GM10266 (cell line): ENCODE results near the gene ITIH6.

Source experiments
- DNase-seq: peaks from one replicate; pipeline ENCODE4 v3.0.0; 2012; ENCODE audit errors: extremely low spot score
- TF ChIP-seq, protein P1 (sequence below): IDR thresholded peaks from 2 replicates; pipeline ENCODE4 v1.5.1; 2012; ENCODE audit warnings: mild to moderate bottlenecking, low read depth; ENCODE audit not compliant: control insufficient read depth, insufficient read depth; ENCODE audit errors: missing control alignments

ITIH6 gene

GRCh38 chrX:54708404-54708803 lies 89.7 kb downstream of the ITIH6 start:
- no peak for DNase-seq
- TF ChIP-seq, protein P1, sequence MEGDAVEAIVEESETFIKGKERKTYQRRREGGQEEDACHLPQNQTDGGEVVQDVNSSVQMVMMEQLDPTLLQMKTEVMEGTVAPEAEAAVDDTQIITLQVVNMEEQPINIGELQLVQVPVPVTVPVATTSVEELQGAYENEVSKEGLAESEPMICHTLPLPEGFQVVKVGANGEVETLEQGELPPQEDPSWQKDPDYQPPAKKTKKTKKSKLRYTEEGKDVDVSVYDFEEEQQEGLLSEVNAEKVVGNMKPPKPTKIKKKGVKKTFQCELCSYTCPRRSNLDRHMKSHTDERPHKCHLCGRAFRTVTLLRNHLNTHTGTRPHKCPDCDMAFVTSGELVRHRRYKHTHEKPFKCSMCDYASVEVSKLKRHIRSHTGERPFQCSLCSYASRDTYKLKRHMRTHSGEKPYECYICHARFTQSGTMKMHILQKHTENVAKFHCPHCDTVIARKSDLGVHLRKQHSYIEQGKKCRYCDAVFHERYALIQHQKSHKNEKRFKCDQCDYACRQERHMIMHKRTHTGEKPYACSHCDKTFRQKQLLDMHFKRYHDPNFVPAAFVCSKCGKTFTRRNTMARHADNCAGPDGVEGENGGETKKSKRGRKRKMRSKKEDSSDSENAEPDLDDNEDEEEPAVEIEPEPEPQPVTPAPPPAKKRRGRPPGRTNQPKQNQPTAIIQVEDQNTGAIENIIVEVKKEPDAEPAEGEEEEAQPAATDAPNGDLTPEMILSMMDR: no peak
